ENCODE results near the gene FAM107B. TPM values are rescaled to one million over a fixed set of nuclear protein-coding genes. Genes with fewer than 3 reads are reported as not detected.

The FAM107B gene
- total and polyA plus RNA-seq, 2 experiments from 2014 or later: 3.4 to 5.2 TPM

DNA sequence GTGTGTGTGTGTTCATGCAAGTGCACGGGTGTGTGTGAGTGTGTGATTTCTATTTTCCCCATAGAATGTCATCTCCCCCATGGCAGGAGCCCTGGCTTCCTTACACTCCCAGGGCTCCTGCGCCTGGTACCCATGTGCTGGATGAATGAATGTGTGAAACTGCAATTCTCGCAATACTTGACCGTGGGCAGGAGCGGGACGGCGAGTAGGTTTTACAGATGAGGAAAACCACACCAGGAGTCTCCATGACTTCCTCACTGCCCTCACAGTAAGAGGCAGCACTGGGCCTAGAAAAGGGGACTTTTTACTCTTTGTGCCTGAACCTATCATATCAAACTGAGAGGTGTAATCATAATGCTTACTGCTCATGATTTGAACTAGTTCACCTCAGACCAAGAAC, 276.4 kb downstream of the FAM107B start:
- Histone ChIP-seq H3K4me3 (no peak overlapping the region), H3F3A (ENCODE audit: insufficient read depth) (no peaks in the 10 kb centered on the region), H2AFZ (no peak overlapping the region), H3K36me3 (ENCODE audit: low read depth) (no peaks in the 10 kb centered on the region), H3K9ac (no peak overlapping the region), H3K4me1 (ENCODE audit: insufficient read depth) (no peaks in the 10 kb centered on the region), H3K9me3 (ENCODE audit: low read depth) (no peaks in the 10 kb centered on the region), H3K4me2 (ENCODE audit: unreplicated experiment) (no peak overlapping the region), H3K27me3 (replicated peaks; ENCODE audit: insufficient read depth) (no peaks in the 10 kb centered on the region; the same call in 1 of the 2 replicates), H3K27ac (no peak overlapping the region), H4K20me1 (ENCODE audit: insufficient read depth) (no peaks in the 10 kb centered on the region), H3K79me2 (ENCODE audit: insufficient read depth) (no peaks in the 10 kb centered on the region), H3K9me2 (ENCODE audit: insufficient read depth) (no peaks in the 10 kb centered on the region)
- no peak for DNase-seq
- WGBS, 2 experiments (ENCODE audit: low coverage in 1 of 2, low lambda C conversion rate in 2 of 2, missing lambda C conversion rate in 2 of 2): 93 to 99% methylated on average over 7 of the region's 7 CpGs
- TF ChIP-seq EZH2phosphoT487 (IDR thresholded peaks at IDR 0.05; ENCODE audit: insufficient read depth, low read depth) (no peak), EZH2 (IDR thresholded peaks at IDR 0.05; ENCODE audit: insufficient read depth, poor library complexity, severe bottlenecking) (no peak)
- in situ Hi-C loops (cut with MboI): no loop called here

GRCh38 chr10:14491811-14492210, 282.9 kb downstream of the FAM107B start:
- Histone ChIP-seq H3K4me1 (ENCODE audit: insufficient read depth) (no peaks in the 10 kb centered on the region), H3K36me3 (ENCODE audit: low read depth) (no peaks in the 10 kb centered on the region), H3K9ac (no peak overlapping the region), H3K9me3 (ENCODE audit: low read depth) (no peaks in the 10 kb centered on the region), H3K4me3 (no peak overlapping the region), H2AFZ (no peak overlapping the region), H3K27ac (no peak overlapping the region), H4K20me1 (ENCODE audit: insufficient read depth) (no peaks in the 10 kb centered on the region), H3K4me2 (ENCODE audit: unreplicated experiment) (no peak overlapping the region), H3K9me2 (ENCODE audit: insufficient read depth) (no peaks in the 10 kb centered on the region), H3F3A (ENCODE audit: insufficient read depth) (no peaks in the 10 kb centered on the region), H3K79me2 (ENCODE audit: insufficient read depth) (no peaks in the 10 kb centered on the region), H3K27me3 (replicated peaks; ENCODE audit: insufficient read depth) (peaks cover 24% of the 10 kb centered on the region)
- WGBS, 2 experiments (ENCODE audit: low coverage in 1 of 2, low lambda C conversion rate in 2 of 2, missing lambda C conversion rate in 2 of 2): 61 to 63% methylated on average over 2 to 5 of the region's 5 CpGs
- DNase-seq: no peak
- in situ Hi-C loops (cut with MboI): no loop called here
- no peak for TF ChIP-seq EZH2 (IDR thresholded peaks at IDR 0.05; ENCODE audit: insufficient read depth, poor library complexity, severe bottlenecking)
- TF ChIP-seq EZH2phosphoT487 (IDR thresholded peaks at IDR 0.05; ENCODE audit: insufficient read depth, low read depth): no peak

GRCh38 chr10:14489522-14490177, 285.0 kb downstream of the FAM107B start:
- no peak for TF ChIP-seq EZH2phosphoT487 (IDR thresholded peaks at IDR 0.05; ENCODE audit: insufficient read depth, low read depth)
- TF ChIP-seq EZH2 (IDR thresholded peaks at IDR 0.05; ENCODE audit: insufficient read depth, poor library complexity, severe bottlenecking): no peak
- no peaks in the 10 kb centered on the region for H3K79me2 ChIP-seq (ENCODE audit: insufficient read depth)
- DNase-seq: no peak
- 29 to 58% methylated on average over 1 of the region's 1 CpG for WGBS, 2 experiments (ENCODE audit: low coverage in 1 of 2, low lambda C conversion rate in 2 of 2, missing lambda C conversion rate in 2 of 2)
- no peaks in the 10 kb centered on the region for H3K4me1 ChIP-seq (ENCODE audit: insufficient read depth)
- H3K4me3 ChIP-seq: no peak overlapping the region
- no peak overlapping the region for H3K9ac ChIP-seq
- no peaks in the 10 kb centered on the region for H3F3A ChIP-seq (ENCODE audit: insufficient read depth)
- H2AFZ ChIP-seq: no peak overlapping the region
- H4K20me1 ChIP-seq (ENCODE audit: insufficient read depth): no peaks in the 10 kb centered on the region
- no peaks in the 10 kb centered on the region for H3K9me2 ChIP-seq (ENCODE audit: insufficient read depth)
- no peaks in the 10 kb centered on the region for H3K36me3 ChIP-seq (ENCODE audit: low read depth)
- no peak overlapping the region for H3K4me2 ChIP-seq (ENCODE audit: unreplicated experiment)
- in situ Hi-C loops (cut with MboI): no loop called here
- H3K27me3 ChIP-seq (replicated peaks; ENCODE audit: insufficient read depth): peaks cover 38% of the 10 kb centered on the region
- H3K27ac ChIP-seq: no peak overlapping the region
- H3K9me3 ChIP-seq (ENCODE audit: low read depth): no peaks in the 10 kb centered on the region

- Histone ChIP-seq H3K27me3 (replicated peaks; ENCODE audit: insufficient read depth) (peaks cover 50% of the 10 kb centered on the region), H3K79me2 (ENCODE audit: insufficient read depth) (no peaks in the 10 kb centered on the region), H3K4me1 (ENCODE audit: insufficient read depth) (no peaks in the 10 kb centered on the region), H3K4me3 (no peak overlapping the region), H4K20me1 (ENCODE audit: insufficient read depth) (no peaks in the 10 kb centered on the region), H3K9me2 (ENCODE audit: insufficient read depth) (no peaks in the 10 kb centered on the region), H3K27ac (no peak overlapping the region), H3K4me2 (ENCODE audit: unreplicated experiment) (no peak overlapping the region), H3K9ac (no peak overlapping the region), H2AFZ (no peak overlapping the region), H3K36me3 (ENCODE audit: low read depth) (no peaks in the 10 kb centered on the region), H3F3A (ENCODE audit: insufficient read depth) (no peaks in the 10 kb centered on the region), H3K9me3 (ENCODE audit: low read depth) (no peaks in the 10 kb centered on the region)
- WGBS, 2 experiments (ENCODE audit: low coverage in 1 of 2, low lambda C conversion rate in 2 of 2, missing lambda C conversion rate in 2 of 2): 36 to 41% methylated on average over 6 of the region's 6 CpGs
- in situ Hi-C loops (cut with MboI): no loop called here
- TF ChIP-seq EZH2phosphoT487 (IDR thresholded peaks at IDR 0.05; ENCODE audit: insufficient read depth, low read depth) (no peak), EZH2 (IDR thresholded peaks at IDR 0.05; ENCODE audit: insufficient read depth, poor library complexity, severe bottlenecking) (no peak)
- peak; percentile 15 for DNase-seq
Measured at GRCh38 chr10:14487488-14487883, 287.2 kb downstream of the FAM107B start.

Measured in GM23248 (cell line).